HepG2 (cell line): ENCODE measurements around the gene PSMB3. TPM values are rescaled to one million over a fixed set of nuclear protein-coding genes. Genes with fewer than 3 reads are reported as not detected.
A peak's percentile ranks its signal among the peaks of the same experiment; 100 is the strongest.

Source experiments
- GMEB2 ChIP-seq: IDR thresholded peaks from 2 replicates; pipeline ENCODE4 v1.6.1; 2016; ENCODE audit warnings: missing biosample characterization, missing genetic modification reagents, low read depth
- HNF1B ChIP-seq: sonication (generic); formaldehyde crosslinking; IDR thresholded peaks from 2 replicates; pipeline ENCODE4 v1.5.1; 2020; ENCODE audit warnings: mild to moderate bottlenecking, moderate library complexity, missing genetic modification reagents
- KDM1A ChIP-seq: IDR thresholded peaks from 2 replicates; pipeline ENCODE4 v1.6.1; 2016; ENCODE audit warnings: missing compliant biosample characterization
- PHB2 ChIP-seq: fragments of 450-650 bp; IDR thresholded peaks from 2 replicates; pipeline ENCODE4 v1.6.1; 2018; ENCODE audit not compliant: partially characterized antibody
- PHF20 ChIP-seq: sonication (generic); formaldehyde crosslinking; IDR thresholded peaks from 2 replicates; pipeline ENCODE4 v1.5.0; 2020; ENCODE audit warnings: mild to moderate bottlenecking, missing genetic modification reagents
- PITX1 ChIP-seq: sonication (generic); formaldehyde crosslinking; IDR thresholded peaks from 2 replicates; pipeline ENCODE4 v1.5.1; 2020; ENCODE audit warnings: mild to moderate bottlenecking, missing genetic modification reagents
- RBFOX2 ChIP-seq: fragments of 200-400 bp; formaldehyde crosslinking; IDR thresholded peaks from 2 replicates; pipeline ENCODE4 v1.6.1; 2017; ENCODE audit warnings: low read depth, mild to moderate bottlenecking, low read length
- REST ChIP-seq, 2 experiments: IDR thresholded peaks; 2 replicates each; pipeline ENCODE4 v1.6.1; 2011 to 2012; ENCODE audit warnings: low read length in 2 of 2, borderline replicate concordance in 1 of 2, low read depth in 1 of 2, mild to moderate bottlenecking in 1 of 2, moderate library complexity in 1 of 2
- RNF219 ChIP-seq: sonication (generic); formaldehyde crosslinking; IDR thresholded peaks from 2 replicates; pipeline ENCODE4 v1.5.0; 2020; ENCODE audit warnings: mild to moderate bottlenecking, missing genetic modification reagents
- SMAD3 ChIP-seq: sonication (generic); formaldehyde crosslinking; IDR thresholded peaks from 2 replicates; pipeline ENCODE4 v1.4.0; 2020; ENCODE audit warnings: missing genetic modification reagents
- SP5 ChIP-seq: IDR thresholded peaks from 2 replicates; pipeline ENCODE4 v1.6.1; 2016; ENCODE audit warnings: low read depth, borderline replicate concordance
- SUZ12 ChIP-seq: fragments of 150-350 bp; IDR thresholded peaks from 2 replicates; pipeline ENCODE4 v1.6.1; 2014; ENCODE audit warnings: low read depth, low read length
- TAF15 ChIP-seq: fragments of 200-400 bp; formaldehyde crosslinking; IDR thresholded peaks from one replicate; pipeline ENCODE4 v1.6.1; 2018; ENCODE audit warnings: mild to moderate bottlenecking, low read depth, low read length; ENCODE audit not compliant: poor library complexity, severe bottlenecking
- ZEB1 ChIP-seq: IDR thresholded peaks from 2 replicates; pipeline ENCODE4 v1.6.1; 2012; ENCODE audit warnings: mild to moderate bottlenecking, low read depth, inconsistent platforms; ENCODE audit not compliant: insufficient replicate concordance
- ZNF12 ChIP-seq: sonication (generic); formaldehyde crosslinking; IDR thresholded peaks from 2 replicates; pipeline ENCODE4 v1.5.0; 2020; ENCODE audit warnings: missing genetic modification reagents
- ZNF274 ChIP-seq: sonication (generic); formaldehyde crosslinking; IDR thresholded peaks from 2 replicates; pipeline ENCODE4 v1.5.1; 2020; ENCODE audit warnings: mild to moderate bottlenecking, missing genetic modification reagents
- ZNF556 ChIP-seq: sonication (generic); formaldehyde crosslinking; IDR thresholded peaks from 2 replicates; pipeline ENCODE4 v1.4.0; 2020; ENCODE audit warnings: mild to moderate bottlenecking, missing genetic modification reagents, borderline replicate concordance
- ZNF616 ChIP-seq: sonication (generic); formaldehyde crosslinking; IDR thresholded peaks from 2 replicates; pipeline ENCODE4 v1.5.0; 2020; ENCODE audit warnings: low read depth, mild to moderate bottlenecking, missing genetic modification reagents
- ZNF75D ChIP-seq: sonication (generic); formaldehyde crosslinking; IDR thresholded peaks from 2 replicates; pipeline ENCODE4 v1.8.1; 2023; ENCODE audit warnings: missing genetic modification reagents, mild to moderate bottlenecking, borderline replicate concordance
- ZNF878 ChIP-seq: sonication (generic); formaldehyde crosslinking; IDR thresholded peaks from 2 replicates; pipeline ENCODE4 v1.8.1; 2023; ENCODE audit warnings: mild to moderate bottlenecking, missing genetic modification reagents, moderate library complexity
- polyA plus RNA-seq, 8 experiments: library from polyadenylated mRNA; depleted of rRNA in 3 of 8; stranded (reverse) in 7 of 8; unstranded in 1 of 8; fragments of >200 nt; fragmentation: Illumina TruSeq in 4 of 8; extraction: Trizol in 4 of 8; gene quantifications; 2 replicates each; pipeline versions ENCODE4 v1.2.1 to v1.2.3, GENCODE V29; 2011 to 2016; ENCODE audit warnings: low read depth in 4 of 8, missing spikeins in 1 of 8, mixed read lengths in 1 of 8; ENCODE audit not compliant: insufficient read depth in 1 of 8
- total RNA-seq, 5 experiments: library from RNA; depleted of rRNA; stranded (reverse); fragments of >200 nt; fragmentation: Illumina TruSeq; extraction: Trizol; gene quantifications; 2 replicates each; pipeline ENCODE4 v1.2.3, GENCODE V29; 2016; ENCODE audit warnings: low read depth in 1 of 5

Gene PSMB3
- total and polyA plus RNA-seq, 2 of the 13 experiments (the other 11 are each of a cell fraction or from before 2014, with no cell fraction given) = 366 to 517 TPM

GRCh38 chr17:38703742-38704605 is 48.6 kb upstream of the PSMB3 start (continued):
- no peak; the same call in 1 of the 2 replicates for TF ChIP-seq RNF219 (CRISPR knock-in tag)
- peak; percentile 75; the same call in 1 of the 2 replicates for TF ChIP-seq KDM1A (CRISPR knock-in tag)
- peak; percentile 67; the same call in 1 of the 2 replicates for TF ChIP-seq ZNF274
- TF ChIP-seq ZNF75D (CRISPR knock-in tag) = peak; percentile 85; the same call in 1 of the 2 replicates
- TF ChIP-seq SP5 (CRISPR knock-in tag) = peak; percentile 100
- peak; percentile 99 for TF ChIP-seq SMAD3 (CRISPR knock-in tag)
- TF ChIP-seq ZEB1 = peak; percentile 89
- TF ChIP-seq ZNF556 (CRISPR knock-in tag) = peak; percentile 96; the same call in 1 of the 2 replicates
- peak in 1 of 2 experiments; percentile 84; a peak in 2 of 4 replicates for TF ChIP-seq REST (IDR thresholded peaks at IDR 0.05; ENCODE audit: borderline replicate concordance in 1 of 2, low read depth in 1 of 2, low read length in 2 of 2)
- peak; percentile 95 for TF ChIP-seq ZNF878 (CRISPR knock-in tag)
- TF ChIP-seq TAF15 = peak; percentile 62
- peak; percentile 80 for TF ChIP-seq ZNF12 (CRISPR knock-in tag)
- TF ChIP-seq SUZ12 = no peak
- TF ChIP-seq GMEB2 (CRISPR knock-in tag) = peak; percentile 73
- TF ChIP-seq HNF1B = peak; percentile 89
- TF ChIP-seq RBFOX2 = peak; percentile 57
- peak; percentile 100 for TF ChIP-seq PITX1 (CRISPR knock-in tag)
- TF ChIP-seq ZNF616 (CRISPR knock-in tag) = 0 out of 2 replicates have a peak, but pooled peaks have one; percentile 68
- TF ChIP-seq PHF20 (CRISPR knock-in tag) = peak; percentile 68
- no peak for TF ChIP-seq PHB2
